Measurements from ENCODE around the gene LARGE1.

GRCh38 chr22:33914699-33915098 is 5.6 kb downstream of the LARGE1 start:
- TF ChIP-seq CTCF (IDR thresholded peaks at IDR 0.05) (no peak), ZFX (IDR thresholded peaks at IDR 0.05; ENCODE audit: borderline replicate concordance) (no peak)
